ENCODE results near the gene SLC30A2.

GRCh38 chr1:26078286-26079177 lies 32.6 kb upstream of the SLC30A2 start:
- TF ChIP-seq SP1 (IDR thresholded peaks at IDR 0.05) (no peak), FOXA1 (IDR thresholded peaks at IDR 0.05) (no peak), SUZ12 (IDR thresholded peaks at IDR 0.05) (no peak)
- TF ChIP-seq, protein P1, sequence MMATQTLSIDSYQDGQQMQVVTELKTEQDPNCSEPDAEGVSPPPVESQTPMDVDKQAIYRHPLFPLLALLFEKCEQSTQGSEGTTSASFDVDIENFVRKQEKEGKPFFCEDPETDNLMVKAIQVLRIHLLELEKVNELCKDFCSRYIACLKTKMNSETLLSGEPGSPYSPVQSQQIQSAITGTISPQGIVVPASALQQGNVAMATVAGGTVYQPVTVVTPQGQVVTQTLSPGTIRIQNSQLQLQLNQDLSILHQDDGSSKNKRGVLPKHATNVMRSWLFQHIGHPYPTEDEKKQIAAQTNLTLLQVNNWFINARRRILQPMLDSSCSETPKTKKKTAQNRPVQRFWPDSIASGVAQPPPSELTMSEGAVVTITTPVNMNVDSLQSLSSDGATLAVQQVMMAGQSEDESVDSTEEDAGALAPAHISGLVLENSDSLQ (IDR thresholded peaks at IDR 0.05): no peak

Measured in HEK293T (cell line).